Hematopoietic multipotent progenitor cell treated with erythropoietin and hydrocortisone succinate and interleukin-3 and kit ligand, for 17 days (in vitro differentiated cells): ENCODE results near the gene JAM3.

Experiments used
- DNase-seq: peaks from one replicate; pipeline ENCODE4 v3.0.0-alpha.2; 2015; ENCODE audit warnings: low spot score

JAM3 gene

DNA sequence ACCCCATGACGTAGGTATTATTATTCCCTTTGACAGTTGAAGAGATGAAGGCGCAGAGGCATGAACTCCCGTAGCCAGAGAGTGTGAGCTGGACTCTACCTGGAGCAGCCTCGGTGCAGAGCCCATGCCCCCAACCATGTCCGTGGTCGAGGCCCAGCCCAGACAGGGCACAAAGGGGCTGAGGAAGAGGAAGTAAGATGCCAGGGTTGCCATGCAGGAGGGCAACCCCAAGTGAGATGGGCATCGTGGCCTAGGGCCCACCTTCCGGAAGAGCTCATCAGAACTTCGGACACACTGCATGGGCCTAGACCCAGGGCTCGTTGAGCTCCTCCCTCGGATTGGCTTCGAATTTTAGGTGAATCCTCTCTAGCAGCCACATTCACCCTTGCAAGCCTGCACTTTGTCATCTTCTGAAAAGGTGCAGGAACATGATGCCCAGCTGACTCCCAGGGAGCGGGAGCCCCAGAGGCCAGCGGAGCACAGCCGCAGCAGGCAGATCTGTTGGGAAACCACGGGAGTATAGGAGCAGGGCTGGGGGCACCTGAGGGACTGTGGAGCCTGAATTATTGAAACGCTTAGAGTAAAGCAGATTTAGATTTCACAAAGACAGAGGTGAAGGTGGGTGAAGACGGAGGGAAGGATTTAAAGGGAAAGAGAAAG, 29.0 kb upstream of the JAM3 start:
- no peak for DNase-seq

DNA sequence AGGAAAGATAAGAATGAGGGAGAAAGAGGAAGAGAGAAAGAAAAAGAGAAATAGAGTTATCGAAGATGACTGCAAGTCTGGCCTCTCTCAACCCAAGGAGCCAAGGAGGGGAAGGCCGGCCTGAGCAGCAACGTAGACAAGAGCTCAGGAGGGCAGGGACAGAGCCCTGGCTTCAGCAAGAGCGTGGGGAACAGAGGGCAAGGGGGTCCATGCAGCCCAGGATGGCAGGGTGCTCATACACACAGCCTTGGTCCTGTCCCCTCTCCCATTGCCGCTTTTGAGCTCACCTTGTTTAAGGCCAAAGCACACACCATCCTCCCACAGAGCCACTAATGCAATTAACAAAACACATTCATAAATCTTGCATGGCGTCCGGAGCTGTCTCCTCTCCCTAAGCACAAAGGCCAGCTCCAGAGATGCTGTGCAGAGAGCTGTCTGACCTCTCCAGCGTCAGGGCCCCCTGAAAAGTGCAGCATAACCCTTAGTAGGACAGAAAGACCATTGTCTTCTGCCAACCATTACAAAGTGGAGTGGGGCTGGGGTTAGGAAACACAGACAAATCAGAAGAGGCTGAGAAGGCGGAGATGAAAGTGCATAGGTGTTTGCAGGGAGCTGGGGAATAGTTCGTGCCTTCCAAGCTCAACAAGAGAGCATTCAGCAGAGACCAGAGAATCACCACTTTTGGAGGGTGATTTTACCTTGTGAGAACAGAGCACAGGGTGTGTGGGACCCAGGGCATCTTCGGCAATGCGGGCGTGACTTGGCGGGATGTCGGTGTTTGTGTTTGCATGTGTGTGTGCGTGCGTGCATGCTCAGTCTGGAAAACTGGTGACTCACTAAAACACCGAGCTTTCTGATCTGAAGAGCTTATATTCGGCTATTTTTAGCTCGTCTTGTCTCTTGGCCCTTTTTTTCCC, 28.2 kb upstream of the JAM3 start:
- DNase-seq = no peak

GRCh38 chr11:134041349-134041748, 27.5 kb upstream of the JAM3 start:
- DNase-seq = no peak

DNA sequence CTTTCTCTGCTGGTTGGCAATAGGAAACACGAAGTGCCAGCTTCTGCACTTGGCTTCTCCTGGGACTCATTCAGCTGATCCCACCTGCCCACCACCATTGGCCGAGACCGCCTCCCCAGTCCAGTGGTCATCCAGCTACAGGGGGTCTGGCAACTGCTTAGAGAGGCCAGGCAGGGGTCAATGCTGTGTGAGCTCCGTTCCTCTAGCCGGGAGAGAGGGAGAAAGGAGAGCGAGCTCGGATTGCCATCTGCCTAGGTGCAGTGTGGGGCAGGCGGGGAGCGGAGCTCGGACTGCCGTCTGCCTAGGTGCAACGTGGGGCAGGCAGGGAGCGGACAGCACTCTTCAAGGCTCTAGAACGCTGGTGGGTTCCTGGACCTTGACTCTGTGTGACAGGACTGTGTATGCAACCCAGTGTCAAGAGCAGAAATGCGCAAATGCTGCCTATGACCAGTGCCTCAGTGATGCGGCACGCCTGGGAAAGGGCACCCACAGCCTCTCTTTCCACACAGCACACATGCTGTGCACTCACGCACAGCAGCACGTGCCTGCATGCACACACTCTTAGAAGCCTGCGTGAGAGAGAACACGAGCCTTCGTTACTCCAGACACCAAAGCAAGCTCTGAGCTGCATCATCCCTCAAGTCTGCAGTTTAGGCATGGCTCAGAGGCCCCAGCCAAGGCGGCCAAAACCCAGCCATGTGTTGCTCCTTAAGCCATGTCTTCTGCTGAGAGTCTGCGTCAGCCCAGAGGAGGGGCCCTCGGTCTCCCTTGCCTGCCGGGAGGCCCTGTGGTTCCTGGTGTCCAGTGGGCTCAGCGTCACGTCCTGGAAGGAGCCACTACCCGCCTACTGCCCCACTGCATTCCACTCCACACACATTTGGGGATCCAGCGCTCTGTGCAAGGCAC, 26.8 kb upstream of the JAM3 start:
- DNase-seq = no peak

GRCh38 chr11:134043821-134044420, 25.0 kb upstream of the JAM3 start:
- no peak for DNase-seq

- DNase-seq = no peak
These were observed 24.2 kb upstream of the JAM3 start for GRCh38 chr11:134044514-134045284.

- DNase-seq = no peak
These were observed 22.9 kb upstream of the JAM3 start for GRCh38 chr11:134045799-134046635.

- DNase-seq = no peak
These were observed 22.0 kb upstream of the JAM3 start for GRCh38 chr11:134046681-134047449.

DNA sequence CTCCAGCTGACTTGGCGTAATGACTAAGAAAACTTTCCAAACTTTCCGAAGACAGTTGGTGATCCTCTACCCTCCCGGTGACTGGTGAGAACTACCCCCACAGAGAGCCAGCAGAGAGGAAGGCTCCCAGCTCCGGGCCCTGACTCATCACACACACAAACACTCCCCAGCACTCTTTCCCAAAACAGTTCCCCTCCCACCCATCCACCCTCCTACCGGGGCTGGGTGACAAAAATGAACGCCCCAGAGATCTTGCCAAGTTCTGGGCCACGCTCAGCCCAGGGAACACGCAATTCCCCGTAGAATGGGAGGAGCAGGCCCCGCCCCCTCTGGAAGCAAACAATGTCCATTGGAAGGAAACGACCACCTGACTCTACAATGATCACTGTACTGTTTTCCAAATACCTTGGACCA, 21.3 kb upstream of the JAM3 start:
- no peak for DNase-seq

GRCh38 chr11:134048028-134048427, 20.8 kb upstream of the JAM3 start:
- DNase-seq = no peak

- DNase-seq = no peak
These were observed 19.6 kb upstream of the JAM3 start for GRCh38 chr11:134049303-134049702.

- peak; percentile 34 for DNase-seq
These were observed 18.1 kb upstream of the JAM3 start for GRCh38 chr11:134050541-134051383.

DNA sequence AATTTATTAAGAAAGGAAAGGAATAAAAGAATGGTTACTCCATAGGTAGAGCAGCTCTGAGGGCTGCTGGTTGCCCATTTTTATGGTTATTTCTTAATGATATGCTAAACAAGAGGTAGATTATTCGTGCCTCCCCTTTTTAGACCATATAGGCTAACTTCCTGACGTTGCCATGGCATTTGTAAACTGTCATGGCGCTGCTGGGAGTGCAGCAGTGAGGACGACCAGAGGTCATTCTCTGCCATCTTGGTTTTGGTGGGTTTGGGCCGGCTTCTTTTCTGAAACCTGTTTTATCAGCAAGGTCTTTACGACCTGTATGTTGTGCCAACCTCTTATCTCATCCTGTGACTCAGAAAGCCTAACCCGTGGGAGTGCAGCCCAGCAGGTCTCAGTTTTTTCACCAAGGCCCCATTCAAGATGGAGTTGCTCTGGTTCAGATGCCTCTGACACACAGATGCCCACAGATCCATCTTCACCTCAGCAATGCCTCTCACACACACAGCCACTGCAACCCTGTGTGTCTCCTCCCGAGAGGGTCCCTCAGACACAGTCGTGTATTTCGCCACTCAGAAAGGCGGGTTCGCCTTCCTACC, 16.4 kb upstream of the JAM3 start:
- no peak for DNase-seq

GRCh38 chr11:134052988-134053945, 15.6 kb upstream of the JAM3 start:
- no peak for DNase-seq

DNA sequence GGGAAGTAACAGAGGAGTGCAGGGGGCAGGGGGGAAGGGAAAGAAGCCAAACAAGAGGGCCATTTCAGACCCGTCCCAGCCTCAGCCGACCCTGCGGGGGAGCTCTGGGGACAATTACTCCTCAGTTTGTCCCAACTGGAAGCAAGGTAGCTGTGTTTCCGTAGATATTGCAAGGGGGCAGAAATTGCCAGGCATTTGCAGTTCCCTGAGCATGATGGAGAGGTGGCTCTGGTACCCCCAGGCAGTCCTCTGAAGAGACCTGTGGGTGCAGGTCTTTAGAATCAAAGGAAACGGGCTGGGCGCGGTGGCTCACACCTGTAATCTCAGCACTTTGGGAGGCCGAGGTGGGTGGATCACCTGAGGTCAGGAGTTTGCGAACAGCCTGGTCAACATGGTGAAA, 13.8 kb upstream of the JAM3 start:
- no peak for DNase-seq

DNA sequence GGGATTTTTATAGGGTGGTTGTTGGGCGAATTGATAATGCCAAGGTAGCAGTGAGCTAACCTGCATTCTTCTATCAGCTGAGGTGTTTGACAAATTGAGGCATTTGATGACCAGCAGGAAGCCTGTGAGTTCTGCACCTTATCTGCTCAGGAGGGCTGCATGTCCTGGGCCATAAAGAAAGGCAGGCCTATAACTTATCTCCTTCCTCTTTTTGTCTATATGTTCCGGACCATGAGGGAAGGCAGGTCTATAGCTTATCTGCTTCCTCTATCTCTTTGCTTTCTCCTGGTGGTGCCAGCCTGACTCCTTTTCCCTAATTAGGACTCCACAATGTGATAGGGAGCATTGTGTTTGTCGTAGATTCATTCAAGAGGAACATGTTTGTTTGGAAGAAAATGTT, 8.6 kb upstream of the JAM3 start:
- DNase-seq = no peak
